ENCODE results near the gene TMBIM6. TPM values are rescaled to one million over a fixed set of nuclear protein-coding genes. Genes with fewer than 3 reads are reported as not detected.
"Not testable (repeated sequence)": the region's sequence is repeated elsewhere in the genome, so short reads cannot be mapped to it uniquely, and the experiment has no call there.

TMBIM6 gene
- total RNA-seq, 1 donor = 288 TPM

DNA sequence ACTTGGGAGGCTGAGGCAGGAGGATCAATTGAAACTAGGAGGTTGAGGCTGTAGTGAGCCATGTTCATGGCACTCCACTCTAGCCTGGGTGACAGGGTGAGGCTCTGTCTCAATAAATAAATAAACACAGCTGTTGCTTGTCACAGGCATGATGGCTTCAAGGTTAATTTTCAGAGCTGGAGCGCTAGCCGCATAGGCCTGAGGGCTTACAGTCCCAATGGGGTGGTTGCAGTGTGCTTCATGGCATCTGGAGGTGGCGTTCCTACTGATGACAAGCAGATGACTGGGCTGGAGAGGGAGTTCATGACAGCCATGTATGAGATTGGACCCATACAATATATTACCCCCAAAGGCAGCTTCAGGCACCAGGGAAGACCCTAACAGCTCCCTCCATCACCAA is 32.5 kb upstream of the TMBIM6 start:
- no peaks in the 10 kb centered on the region for H3K9me3 ChIP-seq (ENCODE audit: low read depth, low read length)
- H3K4me1 ChIP-seq (ENCODE audit: insufficient read depth, low read length) = peaks cover 31% of the 10 kb centered on the region
- no peaks in the 10 kb centered on the region for H3K27me3 ChIP-seq (ENCODE audit: insufficient read depth, low read length)
- no peak overlapping the region for H3K4me3 ChIP-seq (ENCODE audit: low read length)

DNA sequence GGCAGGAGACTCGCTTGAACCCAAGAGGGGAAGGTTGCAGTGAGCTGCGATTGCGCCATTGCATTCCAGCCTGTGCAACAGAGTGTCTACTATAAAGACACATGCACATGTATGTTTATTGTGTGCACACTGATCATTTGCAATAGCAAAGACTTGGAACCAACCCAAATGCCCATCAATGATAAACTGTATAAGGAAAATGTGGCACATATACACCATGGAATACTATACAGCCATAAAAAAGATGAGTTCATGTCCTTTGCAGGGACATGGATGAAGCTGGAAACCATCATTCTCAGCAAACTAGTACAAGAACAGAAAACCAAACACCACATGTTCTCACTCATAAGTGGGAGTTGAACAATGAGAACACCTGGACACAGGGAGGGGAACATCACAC is 27.4 kb upstream of the TMBIM6 start:
- not testable (repeated sequence) for H3K27me3 ChIP-seq (ENCODE audit: insufficient read depth, low read length); H3K4me1 ChIP-seq (ENCODE audit: insufficient read depth, low read length); H3K9me3 ChIP-seq (ENCODE audit: low read depth, low read length); H3K4me3 ChIP-seq (ENCODE audit: low read length)

GRCh38 chr12:49716553-49716952 is 24.8 kb upstream of the TMBIM6 start:
- Histone ChIP-seq H3K9me3 (ENCODE audit: low read depth, low read length) (no peaks in the 10 kb centered on the region), H3K4me1 (ENCODE audit: insufficient read depth, low read length) (no peaks in the 10 kb centered on the region), H3K4me3 (ENCODE audit: low read length) (no peak overlapping the region), H3K27me3 (ENCODE audit: insufficient read depth, low read length) (no peaks in the 10 kb centered on the region)

GRCh38 chr12:49717800-49718199 is 23.6 kb upstream of the TMBIM6 start:
- H3K4me3 ChIP-seq (ENCODE audit: low read length); H3K27me3 ChIP-seq (ENCODE audit: insufficient read depth, low read length); H3K4me1 ChIP-seq (ENCODE audit: insufficient read depth, low read length); H3K9me3 ChIP-seq (ENCODE audit: low read depth, low read length): not testable (repeated sequence)

GRCh38 chr12:49720214-49720613 is 21.1 kb upstream of the TMBIM6 start:
- Histone ChIP-seq H3K27me3 (ENCODE audit: insufficient read depth, low read length) (no peaks in the 10 kb centered on the region), H3K4me1 (ENCODE audit: insufficient read depth, low read length) (no peaks in the 10 kb centered on the region), H3K4me3 (ENCODE audit: low read length) (no peak overlapping the region), H3K9me3 (ENCODE audit: low read depth, low read length) (no peaks in the 10 kb centered on the region)

- H3K4me3 ChIP-seq (ENCODE audit: low read length) = not testable (repeated sequence)
Observed at GRCh38 chr12:49721355-49721754, 20.0 kb upstream of the TMBIM6 start.

DNA sequence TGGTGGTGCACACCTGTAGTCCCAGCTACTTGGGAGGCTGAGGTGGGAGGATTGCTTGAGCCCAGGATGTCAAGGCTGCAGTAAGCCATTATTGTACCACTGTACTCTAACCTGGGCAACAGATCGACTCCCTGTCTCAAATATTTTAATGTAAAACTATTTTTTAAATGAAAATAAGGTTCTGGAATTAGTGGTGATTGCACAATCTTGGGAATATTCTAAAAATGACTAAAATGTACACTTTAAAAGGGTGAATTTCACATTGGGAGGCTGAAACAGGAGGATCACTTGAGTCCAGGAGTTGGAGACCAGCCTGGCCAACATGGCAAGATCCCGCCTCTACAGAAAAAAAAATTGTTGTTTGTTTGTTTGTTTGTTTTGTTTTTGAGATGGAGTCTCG is 12.9 kb upstream of the TMBIM6 start:
- no peaks in the 10 kb centered on the region for H3K27me3 ChIP-seq (ENCODE audit: insufficient read depth, low read length)
- no peaks in the 10 kb centered on the region for H3K9me3 ChIP-seq (ENCODE audit: low read depth, low read length)
- peaks cover 10% of the 10 kb centered on the region for H3K4me1 ChIP-seq (ENCODE audit: insufficient read depth, low read length)
- no peak overlapping the region for H3K4me3 ChIP-seq (ENCODE audit: low read length)

More at GRCh38 chr12:49721355-49721754, 20.0 kb upstream of the TMBIM6 start:
- not testable (repeated sequence) for H3K4me1 ChIP-seq (ENCODE audit: insufficient read depth, low read length); H3K27me3 ChIP-seq (ENCODE audit: insufficient read depth, low read length); H3K9me3 ChIP-seq (ENCODE audit: low read depth, low read length)

- Histone ChIP-seq H3K27me3 (ENCODE audit: insufficient read depth, low read length) (no peaks in the 10 kb centered on the region), H3K4me3 (ENCODE audit: low read length) (no peak overlapping the region), H3K4me1 (ENCODE audit: insufficient read depth, low read length) (peaks cover 10% of the 10 kb centered on the region)
Observed at GRCh38 chr12:49730050-49730449, 11.3 kb upstream of the TMBIM6 start.

DNA sequence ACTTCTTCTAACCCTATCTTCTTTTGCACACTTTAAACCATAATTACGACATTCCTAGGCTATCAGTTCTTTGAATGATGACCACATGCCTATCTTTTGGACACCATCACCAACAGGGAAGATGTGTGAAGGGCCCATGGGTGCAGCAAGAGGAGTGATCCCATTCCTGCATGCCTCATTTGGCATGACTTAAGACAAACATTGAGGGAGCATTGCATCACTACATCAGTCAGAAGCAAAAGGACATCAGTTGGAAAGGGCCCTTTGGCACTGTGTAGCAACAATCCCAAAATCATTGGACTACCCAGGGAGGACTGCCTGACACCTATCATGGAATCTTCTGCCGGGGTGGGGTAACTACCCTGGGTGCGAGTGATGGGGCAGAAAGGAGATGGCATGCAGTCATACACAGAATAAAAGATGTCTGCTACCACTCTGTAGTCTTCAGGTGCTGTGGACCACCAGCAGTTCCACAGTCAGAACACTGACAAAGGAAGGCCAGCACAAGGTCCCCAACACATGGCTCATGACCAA is 10.7 kb upstream of the TMBIM6 start:
- H3K27me3 ChIP-seq (ENCODE audit: insufficient read depth, low read length) = no peaks in the 10 kb centered on the region
- H3K9me3 ChIP-seq (ENCODE audit: low read depth, low read length) = no peaks in the 10 kb centered on the region
- H3K4me1 ChIP-seq (ENCODE audit: insufficient read depth, low read length) = peaks cover 10% of the 10 kb centered on the region
- H3K4me3 ChIP-seq (ENCODE audit: low read length) = no peak overlapping the region

More at GRCh38 chr12:49730050-49730449, 11.3 kb upstream of the TMBIM6 start:
- H3K9me3 ChIP-seq (ENCODE audit: low read depth, low read length) = no peaks in the 10 kb centered on the region

- H3K27me3 ChIP-seq (ENCODE audit: insufficient read depth, low read length) = no peaks in the 10 kb centered on the region
- peaks cover 10% of the 10 kb centered on the region for H3K4me1 ChIP-seq (ENCODE audit: insufficient read depth, low read length)
- no peak overlapping the region for H3K4me3 ChIP-seq (ENCODE audit: low read length)
- no peaks in the 10 kb centered on the region for H3K9me3 ChIP-seq (ENCODE audit: low read depth, low read length)
Observed at GRCh38 chr12:49733219-49734017, 7.9 kb upstream of the TMBIM6 start.

DNA sequence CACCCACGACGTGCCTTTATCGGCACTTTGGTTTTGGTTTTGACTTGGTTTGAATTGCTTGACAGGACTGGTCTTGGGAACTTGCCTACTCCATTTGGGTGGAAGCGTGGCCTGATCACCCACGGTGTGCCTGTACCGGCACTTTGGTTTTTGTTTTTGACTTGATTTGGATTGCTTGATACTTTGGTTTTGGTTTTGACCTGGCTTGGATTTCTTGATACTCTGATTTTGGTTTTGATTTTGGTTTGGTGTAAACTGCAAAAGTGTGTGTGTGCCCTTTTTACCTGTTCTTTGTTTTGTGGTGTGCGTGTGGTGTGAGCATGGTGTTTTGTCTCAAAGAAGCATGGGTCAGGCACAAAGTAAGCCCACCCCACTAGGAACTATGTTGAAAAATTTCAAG is 6.5 kb upstream of the TMBIM6 start:
- not testable (repeated sequence) for H3K27me3 ChIP-seq (ENCODE audit: insufficient read depth, low read length); H3K9me3 ChIP-seq (ENCODE audit: low read depth, low read length); H3K4me1 ChIP-seq (ENCODE audit: insufficient read depth, low read length); H3K4me3 ChIP-seq (ENCODE audit: low read length)

GRCh38 chr12:49738721-49739120 is 2.6 kb upstream of the TMBIM6 start:
- not testable (repeated sequence) for H3K4me3 ChIP-seq (ENCODE audit: low read length); H3K9me3 ChIP-seq (ENCODE audit: low read depth, low read length); H3K27me3 ChIP-seq (ENCODE audit: insufficient read depth, low read length)
- peaks cover 22% of the 10 kb centered on the region for H3K4me1 ChIP-seq (ENCODE audit: insufficient read depth, low read length)

DNA sequence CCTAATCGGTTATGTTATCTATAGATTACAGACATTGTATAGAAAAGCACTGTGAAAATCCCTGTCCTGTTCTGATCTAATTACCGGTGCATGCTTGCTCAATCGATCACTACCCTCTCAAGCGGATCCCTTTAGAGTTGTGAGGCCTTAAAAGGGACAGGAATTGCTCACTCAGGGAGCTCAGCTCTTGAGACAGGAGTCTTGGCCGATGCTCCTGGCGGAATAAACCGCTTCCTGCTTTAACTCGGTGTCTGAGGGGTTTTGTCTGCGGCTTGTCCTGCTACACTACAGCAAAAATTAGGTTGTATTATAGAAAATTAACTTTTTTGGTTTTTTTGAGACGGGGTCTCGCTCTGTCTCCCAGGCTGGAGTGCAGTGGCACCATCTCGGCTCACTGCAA is 1.1 kb upstream of the TMBIM6 start:
- not testable (repeated sequence) for H3K27me3 ChIP-seq (ENCODE audit: insufficient read depth, low read length); H3K9me3 ChIP-seq (ENCODE audit: low read depth, low read length); H3K4me3 ChIP-seq (ENCODE audit: low read length)
- H3K4me1 ChIP-seq (ENCODE audit: insufficient read depth, low read length) = peaks cover 36% of the 10 kb centered on the region

- H3K27me3 ChIP-seq (ENCODE audit: insufficient read depth, low read length) = no peaks in the 10 kb centered on the region
- H3K4me1 ChIP-seq (ENCODE audit: insufficient read depth, low read length) = peaks cover 45% of the 10 kb centered on the region
- H3K9me3 ChIP-seq (ENCODE audit: low read depth, low read length) = no peaks in the 10 kb centered on the region
- H3K4me3 ChIP-seq (ENCODE audit: low read length) = peak overlapping the region; percentile 57
Observed at GRCh38 chr12:49741882-49742620, 694 bp downstream of the TMBIM6 start.

DNA sequence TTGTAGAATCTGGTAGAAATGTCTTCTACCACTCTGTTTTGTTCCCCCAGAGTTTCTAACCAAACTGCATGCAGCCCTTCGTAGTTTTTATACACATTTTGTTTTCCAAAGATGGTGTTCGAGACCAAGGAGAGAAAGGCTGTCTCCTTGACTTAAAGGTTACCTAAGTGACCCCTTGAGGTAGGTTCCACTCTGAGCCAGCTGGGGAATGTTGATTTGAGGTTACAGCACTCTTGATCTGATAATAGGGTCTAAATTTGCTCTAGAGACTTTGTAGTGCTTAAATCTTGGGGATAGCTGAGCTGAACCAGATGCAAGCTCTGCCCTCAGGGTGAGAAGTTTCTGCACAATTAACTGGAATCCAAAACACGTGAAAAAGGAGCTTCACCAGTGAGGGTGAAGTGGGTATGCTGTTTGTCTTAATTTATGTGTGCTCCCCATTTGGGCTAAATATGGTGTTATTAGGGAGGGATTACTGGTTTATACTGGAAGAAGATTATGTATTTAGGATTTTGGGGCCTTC is 3.1 kb downstream of the TMBIM6 start:
- H3K9me3 ChIP-seq (ENCODE audit: low read depth, low read length) = no peaks in the 10 kb centered on the region
- H3K27me3 ChIP-seq (ENCODE audit: insufficient read depth, low read length) = no peaks in the 10 kb centered on the region
- no peak overlapping the region for H3K4me3 ChIP-seq (ENCODE audit: low read length)
- peaks cover 62% of the 10 kb centered on the region for H3K4me1 ChIP-seq (ENCODE audit: insufficient read depth, low read length)

Data from mononuclear cell (primary cell).